Right forelimb (tissue), 1 donor: ENCODE measurements around the gene TAS2R7.
"Not testable (repeated sequence)": the region's sequence is repeated elsewhere in the genome, so short reads cannot be mapped to it uniquely, and the experiment has no call there.

ENCODE experiments used
- DNase-seq: peaks from one replicate; pipeline ENCODE4 v3.0.0-alpha.2; 2018

The TAS2R7 gene

GRCh38 chr12:10802587-10802986 lies at the start of gene TAS2R7:
Gene TAS2R7 (minus strand): TSS chr12:10802627. CDS start chr12:10802570, 57 bp downstream.
- no peak for DNase-seq

GRCh38 chr12:10851243-10851858 lies 48.9 kb upstream of the TAS2R7 start:
- no peak for DNase-seq

GRCh38 chr12:10849425-10849878 lies 47.0 kb upstream of the TAS2R7 start, which contains the start of gene PRR4:
Gene PRR4 (minus strand): TSS chr12:10849475. CDS start chr12:10849437, 38 bp downstream.
- DNase-seq = no peak

DNA sequence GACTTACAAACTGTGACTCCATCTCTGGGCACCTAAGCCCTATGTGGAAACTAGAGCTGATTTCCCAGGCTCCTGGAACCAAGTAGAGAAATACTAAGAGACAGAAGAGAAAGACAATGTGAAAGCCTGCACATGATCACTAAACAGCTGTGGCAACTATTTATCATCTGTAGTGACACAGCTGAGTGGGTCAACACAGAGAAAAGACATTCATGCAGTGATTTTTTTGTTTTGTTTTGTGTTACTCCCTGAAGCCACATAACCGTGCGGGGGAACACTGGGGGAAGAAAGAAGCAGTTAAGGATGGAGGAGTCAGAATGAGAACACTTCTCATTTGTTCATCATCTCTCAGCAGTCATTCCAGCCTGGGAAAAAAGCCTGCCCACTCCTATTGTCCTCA lies 45.3 kb upstream of the TAS2R7 start:
- DNase-seq = no peak

- no peak for DNase-seq
Observed at GRCh38 chr12:10842862-10843261, 40.4 kb upstream of the TAS2R7 start.

DNA sequence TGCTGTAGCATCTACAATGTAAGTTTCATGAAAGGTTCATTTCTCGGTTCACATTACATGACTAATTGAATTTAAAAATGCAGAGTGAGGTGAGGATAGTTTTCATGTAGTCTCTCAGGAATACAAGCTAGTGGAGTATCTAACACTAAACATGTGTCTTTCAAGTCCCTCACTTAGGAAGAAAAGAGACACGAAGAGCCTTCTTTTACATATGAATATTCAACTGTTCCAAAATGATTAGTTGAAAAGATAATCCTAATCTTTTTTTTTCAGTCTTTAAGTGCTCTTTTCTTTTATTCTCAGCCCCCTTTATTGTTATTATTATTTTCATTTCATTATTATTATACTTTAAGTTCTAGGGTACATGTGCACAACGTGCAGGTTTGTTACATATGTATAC lies 36.0 kb upstream of the TAS2R7 start:
- DNase-seq = no peak

- no peak for DNase-seq
Observed at GRCh38 chr12:10829994-10830393, 27.6 kb upstream of the TAS2R7 start.

DNA sequence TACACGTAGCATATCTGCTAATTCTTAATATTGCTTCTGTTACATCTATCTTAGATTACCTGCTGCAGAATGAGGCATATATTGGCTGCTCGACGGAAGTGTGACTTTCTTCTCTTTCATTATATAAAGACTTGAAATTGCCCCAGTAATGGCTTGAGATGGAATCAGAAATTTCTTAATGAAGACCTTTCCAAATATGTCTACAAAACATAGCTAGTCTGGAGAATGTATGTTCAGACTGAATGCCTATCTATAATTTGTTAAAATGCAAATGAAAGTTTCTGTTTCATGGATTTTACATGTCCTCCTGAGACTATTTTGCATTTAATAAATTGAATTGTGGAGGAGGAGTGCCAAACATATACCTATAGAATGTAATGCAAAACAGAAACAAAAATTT lies 23.8 kb upstream of the TAS2R7 start, which contains the start of gene TAS2R10:
TAS2R10 (minus strand) TSS at position 101 of the 400 bp plus-strand sequence; CDS start at position 12, 89 bp downstream.
- no peak for DNase-seq

GRCh38 chr12:10824957-10825356 lies 22.5 kb upstream of the TAS2R7 start:
- no peak for DNase-seq

GRCh38 chr12:10811883-10812536 lies 9.6 kb upstream of the TAS2R7 start:
- DNase-seq = no peak

- no peak for DNase-seq
Observed at GRCh38 chr12:10810068-10810467, 7.6 kb upstream of the TAS2R7 start, which contains the start of gene TAS2R9. Gene TAS2R9 (minus strand): TSS chr12:10810168. CDS start chr12:10810075, 93 bp downstream.

DNA sequence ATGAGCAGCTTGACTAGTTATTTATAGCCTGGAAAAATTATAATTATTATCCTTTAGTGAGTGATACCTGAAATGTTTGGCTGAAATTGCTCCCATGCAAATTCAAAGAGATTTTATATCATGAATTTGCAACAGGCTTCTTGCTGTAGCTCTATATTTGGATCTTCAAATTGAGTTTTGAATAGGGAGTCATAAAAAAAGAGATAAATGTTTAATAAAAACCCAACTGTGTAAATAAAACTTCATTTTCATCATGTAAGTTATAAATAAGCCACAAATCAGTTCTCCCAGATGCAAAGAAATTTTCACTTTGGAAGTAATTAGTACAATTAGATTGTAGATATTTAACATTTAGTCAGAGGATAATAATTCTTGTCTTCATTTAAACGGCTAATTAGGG lies 4.8 kb upstream of the TAS2R7 start, which contains the start of gene TAS2R8:
TAS2R8 (minus strand) TSS at position 101 of the 400 bp plus-strand sequence. CDS start 306 bp downstream, outside the sequence.
- no peak for DNase-seq

DNA sequence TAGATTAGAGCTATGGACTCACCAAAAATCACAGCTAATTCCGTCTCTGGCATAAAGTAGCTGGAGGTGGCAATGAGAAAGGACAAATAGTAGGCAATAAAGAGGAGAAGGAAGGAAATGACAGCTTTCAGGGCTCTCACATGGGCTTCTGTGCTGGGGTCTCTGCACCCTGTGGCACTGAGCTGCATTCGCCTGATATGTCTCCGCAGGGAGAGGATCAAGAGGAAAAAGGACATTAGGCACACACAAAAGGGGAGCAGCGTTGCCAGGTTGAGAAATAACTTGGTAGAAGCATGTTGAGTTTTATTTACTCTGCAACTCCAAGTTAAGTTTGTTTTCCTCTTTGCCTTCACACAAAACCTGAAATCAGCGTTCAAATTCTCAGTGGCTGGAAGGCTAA lies 686 bp downstream of the TAS2R7 start:
- no peak for DNase-seq

DNA sequence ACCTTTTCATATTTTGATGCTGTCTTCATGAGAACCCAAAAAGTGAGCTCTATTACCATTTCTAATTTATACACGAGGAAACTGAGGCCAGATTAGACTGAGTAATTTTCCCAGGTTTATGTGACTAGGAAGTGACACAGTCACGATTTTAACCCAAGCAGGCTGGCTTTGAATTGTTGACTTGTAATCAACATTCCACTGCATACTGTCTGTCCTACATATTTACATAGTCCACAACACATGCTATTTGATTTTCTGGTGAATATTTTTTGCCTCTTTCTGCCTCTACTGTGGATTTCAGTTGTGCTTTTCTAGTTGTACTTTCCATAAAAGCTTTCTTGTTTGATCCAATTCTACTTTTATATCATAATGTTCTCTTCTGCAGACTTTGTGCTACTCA lies 8.2 kb downstream of the TAS2R7 start:
- no peak for DNase-seq

DNA sequence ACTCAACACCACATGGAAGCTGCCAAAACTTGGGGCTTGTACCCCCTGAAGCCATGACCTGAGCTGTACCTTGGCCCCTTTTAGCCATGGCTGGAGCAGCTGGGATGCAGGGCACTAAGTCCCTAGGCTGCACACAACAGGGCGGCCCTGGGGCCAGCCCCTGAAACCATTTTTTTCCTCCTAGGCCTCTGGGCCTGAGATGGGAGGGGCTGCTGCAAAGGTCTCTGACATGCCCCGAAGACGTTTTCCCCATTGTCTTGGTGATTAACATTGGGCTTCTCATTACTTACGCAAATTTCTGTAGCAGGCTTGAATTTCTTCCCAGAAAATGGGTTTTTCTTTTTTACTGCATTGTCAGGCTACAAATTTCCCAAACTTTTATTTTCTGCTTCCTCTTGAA lies 10.7 kb downstream of the TAS2R7 start:
- not testable (repeated sequence) for DNase-seq

- no peak for DNase-seq
Observed at GRCh38 chr12:10783252-10783651, 19.2 kb downstream of the TAS2R7 start.

- DNase-seq = no peak
Observed at GRCh38 chr12:10779103-10779502, 23.3 kb downstream of the TAS2R7 start.

DNA sequence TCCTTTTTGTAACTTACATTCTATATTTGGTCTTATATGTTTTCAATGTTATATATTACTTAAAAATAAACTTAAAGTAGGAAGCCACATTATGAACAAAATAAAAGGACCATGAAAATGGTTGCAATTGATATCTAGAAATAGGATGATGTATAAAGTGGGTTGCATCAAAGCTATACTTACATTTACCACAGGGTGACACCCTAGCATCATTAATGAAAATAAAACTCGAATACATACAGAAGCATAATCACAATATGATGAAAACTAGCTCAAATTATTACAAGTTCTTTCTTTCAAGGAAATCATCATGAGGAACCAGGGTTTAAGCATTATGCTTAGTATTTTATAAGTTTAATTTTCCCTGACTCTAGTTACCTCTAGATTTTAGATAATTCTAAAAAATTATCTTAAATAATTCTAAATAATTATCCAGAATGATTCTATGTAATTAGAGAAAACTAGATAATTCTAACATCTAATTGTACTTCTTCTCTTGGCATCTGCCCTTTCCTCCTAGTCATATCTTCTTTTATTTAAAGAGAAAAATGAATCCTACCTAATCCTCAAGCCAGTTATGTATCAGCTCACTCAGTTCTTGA lies 31.2 kb downstream of the TAS2R7 start:
- DNase-seq = no peak

DNA sequence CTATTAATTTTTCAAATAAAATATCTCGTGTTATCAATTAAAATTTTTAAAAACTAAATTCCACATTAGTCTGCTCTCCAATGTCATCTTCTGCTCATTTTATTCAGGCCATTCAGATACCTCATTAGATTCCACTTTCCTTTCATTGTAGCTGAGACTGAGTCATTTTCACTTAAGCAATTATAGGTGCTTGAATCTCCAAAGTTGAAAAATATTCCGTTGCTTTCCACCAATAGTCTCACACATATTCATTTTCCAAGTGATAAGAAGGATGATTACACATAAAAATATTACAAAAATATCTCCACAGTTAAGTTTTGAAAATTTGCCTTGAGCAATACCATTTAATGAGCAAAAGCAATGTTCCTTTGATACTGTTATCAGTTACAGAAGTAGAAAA lies 42.8 kb downstream of the TAS2R7 start:
- DNase-seq = no peak

DNA sequence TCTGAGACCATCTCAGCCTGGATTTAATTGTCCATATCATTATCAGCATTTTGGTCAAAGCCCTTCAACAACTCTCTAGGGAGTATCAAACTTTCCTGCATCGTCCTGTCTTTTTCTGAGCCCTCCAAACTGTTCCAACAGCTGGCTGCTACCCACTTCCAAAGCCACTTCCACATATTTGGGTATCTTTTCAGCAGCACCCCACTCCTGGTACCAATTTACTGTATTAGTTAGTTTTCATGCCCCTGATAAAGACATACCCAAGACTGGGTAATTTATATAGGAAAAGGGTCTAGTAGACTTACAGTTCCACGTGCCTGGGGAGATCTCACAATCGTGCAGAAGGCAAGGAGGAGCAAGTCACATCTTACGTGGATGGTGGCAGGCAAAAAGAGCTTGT lies 46.2 kb downstream of the TAS2R7 start:
- DNase-seq = no peak

- DNase-seq = no peak
Observed at GRCh38 chr12:10753059-10753458, 49.4 kb downstream of the TAS2R7 start.
